GM12892 (cell line): Measurements from ENCODE around the gene C5orf15.

Experiments used
- POLR2A ChIP-seq: IDR thresholded peaks from 2 replicates; pipeline ENCODE4 v1.6.1; 2011; ENCODE audit warnings: low read depth, low read length, control low read depth
- POLR2AphosphoS5 ChIP-seq: IDR thresholded peaks from 2 replicates; pipeline ENCODE4 v1.6.1; 2011; ENCODE audit warnings: low read depth, low read length, control low read depth
- TAF1 ChIP-seq: IDR thresholded peaks from 2 replicates; pipeline ENCODE4 v1.6.1; 2011; ENCODE audit warnings: low read depth, mild to moderate bottlenecking, control low read depth, low read length, borderline replicate concordance

DNA sequence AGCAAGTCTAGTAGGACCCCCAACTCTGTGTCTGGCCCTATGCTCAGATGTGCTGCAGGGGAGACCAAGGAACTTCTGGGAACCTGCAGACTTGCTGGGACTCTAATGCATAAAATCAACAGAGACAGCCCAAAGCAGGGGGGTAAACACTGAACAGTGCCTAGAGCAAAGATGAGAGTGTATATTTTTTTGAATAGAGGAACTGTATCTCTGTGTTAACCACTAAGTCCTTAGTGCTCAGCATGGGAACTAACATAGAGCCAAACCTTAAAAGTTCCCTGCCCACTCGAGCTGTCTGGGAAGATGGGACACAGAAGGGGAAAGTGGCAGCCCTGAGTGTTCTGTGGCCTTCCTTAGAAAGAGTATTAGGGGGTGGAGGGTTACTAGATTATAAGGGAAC, 51.9 kb downstream of the C5orf15 start:
- TF ChIP-seq POLR2A: no peak
- no peak for TF ChIP-seq POLR2AphosphoS5
- no peak for TF ChIP-seq TAF1
